Cardiac muscle cell (in vitro differentiated cells and primary cell): ENCODE results near the gene GAPVD1. TPM values are rescaled to one million over a fixed set of nuclear protein-coding genes. Genes with fewer than 3 reads are reported as not detected.

Experiments used
- DNase-seq, 2 donors: peaks; one replicate each; pipeline versions ENCODE4 v3.0.0 to v3.0.0-alpha.2; 2010 to 2017; ENCODE audit warnings: low read depth in 1 of 2, low spot score in 1 of 2
- H3K27ac ChIP-seq: fragments of 200-600 bp; sonication (generic); 2 replicates; pipeline ENCODE4 v1.5.1; 2016
- H3K27me3 ChIP-seq: fragments of 200-600 bp; sonication (generic); 2 replicates; pipeline ENCODE4 v1.6.0; 2016; ENCODE audit warnings: control low read depth
- H3K36me3 ChIP-seq: fragments of 200-600 bp; sonication (generic); 2 replicates; pipeline ENCODE4 v1.5.1; 2016; ENCODE audit warnings: control low read depth
- H3K4me1 ChIP-seq: fragments of 200-600 bp; sonication (generic); 2 replicates; pipeline ENCODE4 v1.8.1; 2017; ENCODE audit warnings: low read depth, mild to moderate bottlenecking, mixed run types
- H3K4me3 ChIP-seq: fragments of 200-600 bp; sonication (generic); 2 replicates; pipeline ENCODE4 v1.5.1; 2016; ENCODE audit warnings: mild to moderate bottlenecking
- H3K9me3 ChIP-seq: fragments of 200-600 bp; sonication (generic); 2 replicates; pipeline ENCODE4 v1.5.1; 2017; ENCODE audit warnings: low read depth, mild to moderate bottlenecking, control low read depth
- CTCF ChIP-seq: IDR thresholded peaks from 2 replicates; pipeline ENCODE4 v1.5.1; 2012; ENCODE audit warnings: low read depth, mild to moderate bottlenecking, low read length
- polyA plus RNA-seq: library from polyadenylated mRNA; unstranded; fragments of >200 nt; fragmentation: Nextera tagmentation; extraction: Ambion mirVana; gene quantifications from 2 replicates; pipeline ENCODE4 v1.2.1, GENCODE V29; 2016
- total RNA-seq: library from RNA; depleted of rRNA; stranded (reverse); fragments of >200 nt; gene quantifications from 2 replicates; pipeline ENCODE4 v1.2.3, GENCODE V29; 2016

GAPVD1 gene
- total and polyA plus RNA-seq, 2 experiments from 2014 or later = 34.2 to 39.3 TPM

- no peaks in the 10 kb centered on the region for H3K9me3 ChIP-seq
- no peak overlapping the region for H3K4me3 ChIP-seq
- DNase-seq = peak in 1 of 2 donors; percentile 19
- H3K27ac ChIP-seq = no peak overlapping the region
- H3K4me1 ChIP-seq = no peaks in the 10 kb centered on the region
- TF ChIP-seq CTCF = no peak
- H3K27me3 ChIP-seq = no peaks in the 10 kb centered on the region
- H3K36me3 ChIP-seq = peaks cover 55% of the 10 kb centered on the region
Observed at GRCh38 chr9:125325826-125326225, 64.2 kb downstream of the GAPVD1 start.

- Histone ChIP-seq H3K27me3 (no peaks in the 10 kb centered on the region), H3K4me3 (no peak overlapping the region), H3K36me3 (peaks cover 37% of the 10 kb centered on the region), H3K4me1 (peaks cover 17% of the 10 kb centered on the region), H3K9me3 (no peaks in the 10 kb centered on the region), H3K27ac (no peak overlapping the region)
- TF ChIP-seq CTCF = no peak
- no peak for DNase-seq
Observed at GRCh38 chr9:125329978-125330377, 68.4 kb downstream of the GAPVD1 start.

GRCh38 chr9:125330587-125330986 lies 69.0 kb downstream of the GAPVD1 start:
- peaks cover 37% of the 10 kb centered on the region for H3K36me3 ChIP-seq

GRCh38 chr9:125332527-125332926 lies 70.9 kb downstream of the GAPVD1 start:
- H3K4me1 ChIP-seq = peaks cover 17% of the 10 kb centered on the region
- H3K36me3 ChIP-seq = peaks cover 20% of the 10 kb centered on the region
- H3K9me3 ChIP-seq = no peaks in the 10 kb centered on the region
- peak overlapping the region; percentile 74 for H3K27ac ChIP-seq
- no peaks in the 10 kb centered on the region for H3K27me3 ChIP-seq
- peak in 1 of 2 donors; percentile 3 for DNase-seq
- no peak for TF ChIP-seq CTCF
- H3K4me3 ChIP-seq = no peak overlapping the region

More at GRCh38 chr9:125330587-125330986, 69.0 kb downstream of the GAPVD1 start:
- Histone ChIP-seq H3K27me3 (no peaks in the 10 kb centered on the region), H3K27ac (peak overlapping the region; percentile 12), H3K9me3 (no peaks in the 10 kb centered on the region), H3K4me3 (no peak overlapping the region), H3K4me1 (peaks cover 17% of the 10 kb centered on the region)
- no peak for DNase-seq
- TF ChIP-seq CTCF = no peak

- peaks cover 7% of the 10 kb centered on the region for H3K4me1 ChIP-seq
- no peaks in the 10 kb centered on the region for H3K9me3 ChIP-seq
- H3K27ac ChIP-seq = peak overlapping the region; percentile 83
- peaks cover 44% of the 10 kb centered on the region for H3K36me3 ChIP-seq
- peak; percentile 23 to 52 for DNase-seq
- no peak overlapping the region for H3K4me3 ChIP-seq
- TF ChIP-seq CTCF = no peak
- no peaks in the 10 kb centered on the region for H3K27me3 ChIP-seq
Observed at GRCh38 chr9:125337236-125337635, 75.6 kb downstream of the GAPVD1 start.

- Histone ChIP-seq H3K27ac (no peak overlapping the region), H3K9me3 (no peaks in the 10 kb centered on the region), H3K4me1 (no peaks in the 10 kb centered on the region), H3K36me3 (peaks cover 51% of the 10 kb centered on the region), H3K27me3 (no peaks in the 10 kb centered on the region), H3K4me3 (no peak overlapping the region)
- peak in 1 of 2 donors; percentile 2 for DNase-seq
- TF ChIP-seq CTCF = no peak
Observed at GRCh38 chr9:125338929-125339328, 77.3 kb downstream of the GAPVD1 start.
